ENCODE results near the gene ZSCAN5A.
"Not testable (repeated sequence)": the region's sequence is repeated elsewhere in the genome, so short reads cannot be mapped to it uniquely, and the experiment has no call there.

Gene ZSCAN5A

DNA sequence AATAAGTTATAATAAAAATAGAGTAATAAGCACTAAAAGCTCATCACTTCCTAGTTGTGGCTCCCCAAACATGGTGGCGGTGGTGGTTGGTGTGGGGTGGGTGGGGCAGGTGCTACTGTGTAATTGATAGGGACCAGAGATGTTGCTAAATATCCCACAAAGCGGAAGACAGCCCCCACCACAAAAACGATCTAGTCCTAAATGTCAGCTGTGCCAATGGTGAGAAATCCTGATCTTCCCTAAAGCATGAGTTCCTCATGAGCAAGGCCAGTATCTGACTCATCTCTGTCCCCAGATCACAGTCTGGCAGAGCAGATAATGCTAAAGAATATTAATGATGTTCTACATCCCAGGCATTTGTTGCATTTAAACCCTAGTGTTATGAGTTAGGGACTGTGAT lies 44.0 kb downstream of the ZSCAN5A start:
- DNase-seq = no peak

- DNase-seq = no peak
These were observed 45.3 kb downstream of the ZSCAN5A start for GRCh38 chr19:56269348-56269747.

DNA sequence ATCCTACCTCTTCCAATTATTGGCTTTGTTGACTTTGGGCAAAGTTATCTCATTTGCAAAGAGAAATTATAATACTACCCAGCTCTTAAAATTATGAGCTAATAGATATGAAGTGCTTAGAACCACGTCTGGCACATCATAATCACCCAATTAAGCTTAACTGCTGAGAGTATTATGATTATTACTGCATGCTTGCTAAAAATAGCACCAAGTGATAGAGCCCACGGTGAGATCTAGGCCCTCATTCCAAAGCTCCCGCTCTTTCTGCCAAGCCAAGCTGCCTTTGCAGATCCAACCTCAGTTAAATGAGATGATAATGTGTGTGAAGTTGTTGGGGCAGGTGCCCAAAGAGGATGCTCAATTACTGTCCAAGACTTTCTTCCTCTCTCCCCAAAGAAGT lies 48.6 kb downstream of the ZSCAN5A start:
- no peak for DNase-seq

- no peak for DNase-seq
These were observed 51.3 kb downstream of the ZSCAN5A start for GRCh38 chr19:56263319-56263718.

DNA sequence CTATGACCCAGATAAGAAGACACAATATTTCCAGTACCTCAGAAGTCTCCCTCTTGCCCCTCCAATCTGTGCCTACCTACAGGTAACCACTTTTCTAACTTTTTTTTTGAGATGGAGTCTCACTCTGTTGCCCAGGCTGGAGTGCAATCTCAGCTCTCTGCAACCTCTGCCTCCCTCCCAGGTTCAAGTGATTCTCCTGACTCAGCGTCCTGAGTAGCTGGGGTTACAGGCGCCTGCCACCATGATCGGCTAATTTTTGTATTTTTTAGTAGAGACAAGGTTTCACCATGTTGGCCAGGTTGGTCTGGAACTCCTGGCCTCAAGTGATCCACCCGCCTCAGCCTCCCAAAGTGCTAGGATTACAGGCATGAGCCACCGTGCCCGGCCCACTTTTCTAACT lies 52.7 kb downstream of the ZSCAN5A start:
- not testable (repeated sequence) for DNase-seq

GRCh38 chr19:56261145-56261544 lies 53.5 kb downstream of the ZSCAN5A start:
- no peak for DNase-seq

DNA sequence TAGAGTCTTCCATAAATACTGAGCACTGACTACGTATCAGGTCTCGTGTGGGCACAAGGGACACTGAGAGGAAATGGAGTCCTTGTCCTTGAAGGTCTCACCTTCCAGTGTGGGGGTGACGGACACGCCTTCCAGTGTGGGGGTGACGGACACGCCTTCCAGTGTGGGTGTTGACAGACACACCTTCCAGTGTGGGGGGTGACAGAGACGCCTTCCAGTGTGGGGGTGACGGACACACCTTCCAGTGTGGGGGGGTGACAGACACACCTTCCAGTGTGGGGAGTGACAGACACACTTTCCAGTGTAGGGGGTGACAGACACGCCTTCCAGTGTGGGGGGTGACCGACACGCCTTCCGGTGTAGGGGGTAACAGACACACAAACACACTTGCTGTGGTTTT lies 56.4 kb downstream of the ZSCAN5A start:
- no peak for DNase-seq

GRCh38 chr19:56253737-56254136 lies 60.9 kb downstream of the ZSCAN5A start:
- no peak for DNase-seq

- DNase-seq = peak; percentile 75
These were observed 61.8 kb downstream of the ZSCAN5A start for GRCh38 chr19:56252699-56253422.

- DNase-seq = not testable (repeated sequence)
These were observed 65.8 kb downstream of the ZSCAN5A start for GRCh38 chr19:56248736-56249338.

DNA sequence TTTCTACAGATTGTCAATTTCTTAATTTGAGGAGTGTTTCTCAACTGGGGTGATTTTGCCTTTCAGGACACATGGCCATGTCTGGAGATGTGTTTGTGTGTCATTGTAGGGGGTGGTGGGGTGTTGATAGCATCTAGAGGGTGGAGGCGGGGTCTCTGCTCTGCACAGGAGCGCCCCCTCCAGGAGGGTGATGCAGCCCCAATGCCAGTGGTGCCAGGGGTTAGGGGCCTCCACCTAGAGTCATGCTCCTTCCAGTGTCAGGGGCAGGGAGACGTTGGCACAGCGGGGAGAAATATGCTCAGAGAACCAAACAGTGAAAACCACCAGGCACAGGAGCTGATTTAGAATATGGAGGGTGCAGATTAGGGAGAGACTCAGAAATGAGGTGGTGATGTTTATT lies 68.9 kb downstream of the ZSCAN5A start:
- not testable (repeated sequence) for DNase-seq

GRCh38 chr19:56245121-56245740 lies 69.4 kb downstream of the ZSCAN5A start:
- DNase-seq = no peak

DNA sequence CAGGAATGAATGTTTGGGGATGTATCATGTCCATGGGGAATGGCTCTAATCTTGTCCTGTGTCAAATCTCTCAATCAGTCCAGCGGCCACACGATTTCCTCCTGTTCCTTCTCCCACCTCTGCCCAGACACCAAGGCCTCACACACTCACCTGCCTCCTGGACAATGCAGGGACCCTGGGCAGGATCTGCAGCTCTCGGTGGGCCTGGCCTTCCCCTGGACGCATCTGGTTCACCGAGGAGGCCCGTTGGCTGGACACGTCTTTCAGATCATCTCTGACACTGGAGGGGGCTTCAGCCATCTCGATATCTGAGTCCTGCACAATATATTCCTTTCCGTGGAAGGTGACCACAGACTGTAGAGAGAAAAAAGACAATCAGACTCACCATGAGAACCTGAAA lies 91.2 kb downstream of the ZSCAN5A start:
- no peak for DNase-seq

DNA sequence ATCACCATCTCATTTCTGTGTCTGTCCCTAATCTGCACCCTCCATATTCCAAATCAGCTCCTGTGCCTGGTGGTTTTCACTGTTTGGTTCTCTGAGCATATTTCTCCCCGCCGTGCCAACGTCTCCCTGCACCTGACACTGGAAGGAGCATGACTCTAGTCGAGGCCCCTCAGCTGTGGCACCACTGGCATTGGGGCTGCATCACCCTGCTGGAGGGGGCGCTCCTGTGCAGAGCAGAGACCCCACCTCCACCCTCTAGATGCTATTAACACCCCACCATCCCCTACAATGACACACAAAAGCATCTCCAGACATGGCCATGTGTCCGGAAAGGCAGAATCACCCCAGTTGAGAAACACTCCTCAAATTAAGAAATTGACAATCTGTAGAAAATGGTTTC lies 91.7 kb downstream of the ZSCAN5A start:
- no peak for DNase-seq

DNA sequence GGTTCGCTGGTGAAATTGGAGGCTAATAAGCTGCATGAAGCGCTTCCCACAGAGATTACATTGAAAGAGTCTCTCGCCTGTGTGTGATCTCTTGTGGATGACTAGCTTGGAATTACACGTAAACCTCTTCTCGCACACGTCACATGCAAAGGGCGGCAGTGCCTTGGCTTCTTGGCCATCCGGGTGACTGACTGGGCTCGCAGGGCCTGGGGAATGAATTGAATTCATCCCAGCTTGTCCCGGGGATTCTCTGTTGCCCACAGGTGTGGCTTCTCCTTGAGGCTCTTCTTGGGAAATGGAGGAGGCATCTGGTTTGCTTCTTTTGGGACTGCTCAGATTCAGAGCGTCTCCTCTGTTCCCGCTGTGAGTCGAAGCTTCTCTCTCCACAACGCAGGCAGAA lies 92.8 kb downstream of the ZSCAN5A start:
- DNase-seq = no peak

GRCh38 chr19:56221442-56221841 lies 93.2 kb downstream of the ZSCAN5A start:
- not testable (repeated sequence) for DNase-seq

- no peak for DNase-seq
These were observed 95.7 kb downstream of the ZSCAN5A start for GRCh38 chr19:56218961-56219360.

DNA sequence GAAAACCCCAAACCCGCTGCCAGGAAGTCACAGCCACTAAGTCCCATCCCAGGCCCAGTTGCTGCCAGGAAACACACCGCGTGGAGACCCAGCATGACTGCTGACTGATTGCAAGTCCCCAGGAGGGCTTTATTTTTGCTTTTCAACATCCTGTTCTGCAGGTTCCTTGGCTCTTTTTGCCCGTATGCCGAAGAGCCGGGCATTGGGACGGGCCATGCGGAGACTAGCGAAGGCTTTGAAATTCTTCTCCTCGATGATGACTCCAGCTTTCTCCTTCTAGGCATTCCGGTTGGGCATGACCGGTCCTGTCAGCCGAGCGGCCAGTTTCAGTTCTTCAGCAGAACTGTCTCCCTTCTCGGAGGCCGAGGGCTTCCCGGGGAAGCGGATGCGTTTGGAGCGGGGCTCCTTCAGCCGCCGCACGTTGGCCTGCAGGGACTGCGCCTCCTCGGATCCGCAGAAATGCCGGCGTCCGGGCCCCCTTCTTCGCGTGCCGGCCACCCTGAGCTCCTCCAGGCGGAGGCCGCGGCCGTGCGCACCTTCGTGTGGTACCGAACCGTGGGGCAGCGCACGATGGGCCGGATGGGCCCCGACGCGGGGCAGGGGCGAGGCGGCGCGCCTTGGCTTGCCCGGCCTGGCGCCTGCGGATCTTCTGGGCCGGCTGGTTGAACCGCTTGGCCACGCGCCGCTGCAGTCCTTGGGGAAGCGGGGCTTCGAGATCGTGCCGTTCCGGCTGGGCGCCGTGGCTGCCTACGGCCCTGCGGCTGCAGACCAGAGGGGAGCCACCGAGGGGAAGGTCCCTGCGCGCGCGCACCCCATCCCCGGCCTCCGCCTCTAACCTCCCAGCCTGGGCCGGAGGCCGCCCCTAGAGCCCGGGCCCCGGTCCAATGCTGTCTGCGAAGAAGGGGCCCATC lies 97.3 kb downstream of the ZSCAN5A start:
- DNase-seq = no peak

DNA sequence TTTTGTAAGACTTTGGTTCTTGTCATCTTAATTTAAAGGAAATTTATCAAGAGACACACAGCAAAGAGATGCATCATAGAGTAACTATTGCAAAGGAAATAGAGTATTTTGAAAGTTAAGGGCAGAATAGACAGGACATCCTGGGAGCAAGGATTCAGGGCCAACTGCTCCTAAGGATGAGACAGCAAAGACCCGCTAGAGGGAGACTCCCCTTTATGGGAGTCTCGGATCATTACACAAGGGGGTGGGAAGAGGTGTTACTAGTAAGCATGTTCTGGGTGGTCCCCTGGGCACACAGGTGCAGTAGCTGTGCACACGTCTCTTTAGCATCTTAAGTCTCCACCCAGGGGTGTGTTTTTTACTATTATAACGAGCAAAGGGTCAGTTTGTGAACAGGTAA lies 102.9 kb downstream of the ZSCAN5A start:
- no peak for DNase-seq

GRCh38 chr19:56210036-56210435 lies 104.6 kb downstream of the ZSCAN5A start:
- DNase-seq = not testable (repeated sequence)

DNA sequence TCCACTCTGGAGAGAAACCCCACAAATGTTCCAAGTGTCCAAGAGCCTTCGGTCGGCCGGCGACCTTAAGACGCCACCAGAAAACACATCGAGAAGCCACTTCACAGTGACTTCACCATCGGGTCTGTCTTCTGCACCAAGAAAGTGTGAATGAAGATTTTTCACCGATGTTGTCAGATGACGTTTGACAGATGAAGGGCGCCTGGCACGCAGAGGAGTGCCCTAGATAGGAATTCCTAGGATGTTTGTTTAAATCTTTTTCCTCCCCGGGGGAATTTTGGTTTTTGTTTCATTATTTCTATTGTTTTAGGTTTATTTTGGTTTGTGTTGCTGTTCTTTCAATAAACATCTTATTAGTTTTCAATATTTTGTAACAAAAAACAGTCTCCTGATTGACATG lies 105.5 kb downstream of the ZSCAN5A start:
- no peak for DNase-seq

DNA sequence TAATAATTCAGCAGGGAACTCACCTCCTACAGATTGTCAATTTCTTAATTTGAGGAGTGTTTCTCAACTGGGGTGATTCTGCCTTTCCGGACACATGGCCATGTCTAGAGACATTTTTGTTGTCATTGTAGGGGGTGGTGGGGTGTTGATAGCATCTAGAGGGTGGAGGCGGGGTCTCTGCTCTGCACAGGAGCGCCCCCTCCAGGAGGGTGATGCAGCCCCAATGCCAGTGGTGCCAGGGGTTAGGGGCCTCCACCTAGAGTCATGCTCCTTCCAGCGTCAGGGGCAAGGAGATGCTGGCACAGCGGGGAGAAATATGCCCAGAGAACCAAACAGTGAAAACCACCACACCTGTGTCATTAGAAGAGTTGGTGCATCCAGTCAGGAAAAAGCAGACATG lies 107.1 kb downstream of the ZSCAN5A start:
- DNase-seq = not testable (repeated sequence)

- DNase-seq = no peak
These were observed 112.7 kb downstream of the ZSCAN5A start, which contains the start of gene ZSCAN5C for GRCh38 chr19:56201973-56202372. Gene ZSCAN5C (plus strand): TSS chr19:56202273. CDS start chr19:56205914, 3,641 bp downstream.

All from stimulated activated CD4-positive, alpha-beta T cell treated with anti-CD3 and anti-CD28 coated beads, Interleukin-4, amount 100 ng/mL, for 24 hours (primary cell).